Measurements from ENCODE around the gene THOC5.

THOC5 gene

DNA sequence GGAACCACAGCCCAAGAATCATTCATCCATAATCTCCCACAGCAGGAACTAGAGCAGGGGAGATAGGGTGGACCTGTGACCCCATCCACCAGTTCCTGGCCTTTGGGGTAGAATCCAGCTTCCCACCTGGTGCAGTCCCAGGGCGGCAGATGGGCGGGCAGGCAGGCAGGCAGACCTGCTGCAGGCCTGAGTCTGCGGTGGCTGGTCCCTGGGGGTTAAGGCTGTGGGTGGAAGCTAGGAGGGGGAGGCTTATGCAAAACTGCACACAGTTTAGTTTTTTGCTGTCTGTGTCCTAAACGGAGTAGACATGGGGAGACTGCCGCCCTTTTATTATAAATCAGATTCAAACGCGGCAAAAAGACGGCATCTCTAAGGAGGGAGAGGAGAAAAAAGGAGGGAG is 78.0 kb downstream of the THOC5 start:
- Histone ChIP-seq H3K9me3 (ENCODE audit: insufficient read depth, low read depth, low read length) (no peaks in the 10 kb centered on the region), H3K4me3 (ENCODE audit: low read length, poor library complexity, severe bottlenecking) (no peak overlapping the region), H3F3A (ENCODE audit: low read depth) (no peaks in the 10 kb centered on the region), H3K79me2 (ENCODE audit: insufficient read depth, low read length) (no peaks in the 10 kb centered on the region), H3K27me3 (ENCODE audit: insufficient read depth, low read length, poor library complexity, severe bottlenecking) (no peaks in the 10 kb centered on the region), H3K9ac (ENCODE audit: low read depth, low read length, poor library complexity, severe bottlenecking) (no peak overlapping the region), H3K9me2 (replicated peaks; ENCODE audit: low read depth, low read length) (no peaks in the 10 kb centered on the region), H2AFZ (ENCODE audit: low read length) (no peak overlapping the region), H4K20me1 (ENCODE audit: insufficient read depth, low read length, poor library complexity, severe bottlenecking) (no peaks in the 10 kb centered on the region), H3K4me1 (ENCODE audit: insufficient read depth, low read length, poor library complexity, severe bottlenecking) (no peaks in the 10 kb centered on the region), H3K36me3 (ENCODE audit: insufficient read depth, low read length) (no peaks in the 10 kb centered on the region), H3K4me2 (ENCODE audit: low read depth, low read length, poor library complexity, severe bottlenecking) (no peak overlapping the region)
- TF ChIP-seq EZH2phosphoT487 (IDR thresholded peaks at IDR 0.05; ENCODE audit: borderline replicate concordance): no peak
- TF ChIP-seq, protein P1, sequence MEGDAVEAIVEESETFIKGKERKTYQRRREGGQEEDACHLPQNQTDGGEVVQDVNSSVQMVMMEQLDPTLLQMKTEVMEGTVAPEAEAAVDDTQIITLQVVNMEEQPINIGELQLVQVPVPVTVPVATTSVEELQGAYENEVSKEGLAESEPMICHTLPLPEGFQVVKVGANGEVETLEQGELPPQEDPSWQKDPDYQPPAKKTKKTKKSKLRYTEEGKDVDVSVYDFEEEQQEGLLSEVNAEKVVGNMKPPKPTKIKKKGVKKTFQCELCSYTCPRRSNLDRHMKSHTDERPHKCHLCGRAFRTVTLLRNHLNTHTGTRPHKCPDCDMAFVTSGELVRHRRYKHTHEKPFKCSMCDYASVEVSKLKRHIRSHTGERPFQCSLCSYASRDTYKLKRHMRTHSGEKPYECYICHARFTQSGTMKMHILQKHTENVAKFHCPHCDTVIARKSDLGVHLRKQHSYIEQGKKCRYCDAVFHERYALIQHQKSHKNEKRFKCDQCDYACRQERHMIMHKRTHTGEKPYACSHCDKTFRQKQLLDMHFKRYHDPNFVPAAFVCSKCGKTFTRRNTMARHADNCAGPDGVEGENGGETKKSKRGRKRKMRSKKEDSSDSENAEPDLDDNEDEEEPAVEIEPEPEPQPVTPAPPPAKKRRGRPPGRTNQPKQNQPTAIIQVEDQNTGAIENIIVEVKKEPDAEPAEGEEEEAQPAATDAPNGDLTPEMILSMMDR (conservative IDR thresholded peaks at IDR 0.05; ENCODE audit: low read length): no peak

DNA sequence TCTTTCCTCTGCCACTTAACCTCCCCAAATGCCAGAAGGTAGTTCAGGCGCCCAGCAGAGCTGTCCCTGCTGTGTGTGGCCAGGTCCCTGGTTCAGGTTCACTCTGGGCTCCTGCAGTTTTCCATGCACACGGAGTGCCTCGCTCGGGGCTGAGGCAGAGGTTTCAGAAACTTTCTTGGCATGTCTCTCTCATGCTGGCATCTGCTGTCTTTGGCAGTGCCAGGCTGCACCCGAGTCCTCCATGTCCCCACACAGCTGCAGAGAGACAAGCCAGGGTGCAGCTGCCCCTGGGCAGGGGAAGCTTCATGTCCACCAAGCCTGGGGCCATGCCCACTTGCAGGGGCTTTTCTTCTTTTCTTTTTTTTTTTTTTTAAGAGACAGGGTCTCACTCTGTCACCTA is 80.6 kb downstream of the THOC5 start:
- Histone ChIP-seq H3K4me1 (ENCODE audit: insufficient read depth, low read length, poor library complexity, severe bottlenecking) (no peaks in the 10 kb centered on the region), H3K4me2 (ENCODE audit: low read depth, low read length, poor library complexity, severe bottlenecking) (no peak overlapping the region), H3K4me3 (ENCODE audit: low read length, poor library complexity, severe bottlenecking) (no peak overlapping the region), H3K9me2 (replicated peaks; ENCODE audit: low read depth, low read length) (no peaks in the 10 kb centered on the region), H3K79me2 (ENCODE audit: insufficient read depth, low read length) (no peaks in the 10 kb centered on the region), H3K27me3 (ENCODE audit: insufficient read depth, low read length, poor library complexity, severe bottlenecking) (no peaks in the 10 kb centered on the region), H3K36me3 (ENCODE audit: insufficient read depth, low read length) (no peaks in the 10 kb centered on the region), H3F3A (ENCODE audit: low read depth) (no peaks in the 10 kb centered on the region), H4K20me1 (ENCODE audit: insufficient read depth, low read length, poor library complexity, severe bottlenecking) (no peaks in the 10 kb centered on the region), H3K9me3 (ENCODE audit: insufficient read depth, low read depth, low read length) (no peaks in the 10 kb centered on the region), H3K9ac (ENCODE audit: low read depth, low read length, poor library complexity, severe bottlenecking) (no peak overlapping the region), H2AFZ (ENCODE audit: low read length) (no peak overlapping the region)
- TF ChIP-seq EZH2phosphoT487 (IDR thresholded peaks at IDR 0.05; ENCODE audit: borderline replicate concordance): no peak
- TF ChIP-seq, protein P1 (conservative IDR thresholded peaks at IDR 0.05; ENCODE audit: low read length): no peak

DNA sequence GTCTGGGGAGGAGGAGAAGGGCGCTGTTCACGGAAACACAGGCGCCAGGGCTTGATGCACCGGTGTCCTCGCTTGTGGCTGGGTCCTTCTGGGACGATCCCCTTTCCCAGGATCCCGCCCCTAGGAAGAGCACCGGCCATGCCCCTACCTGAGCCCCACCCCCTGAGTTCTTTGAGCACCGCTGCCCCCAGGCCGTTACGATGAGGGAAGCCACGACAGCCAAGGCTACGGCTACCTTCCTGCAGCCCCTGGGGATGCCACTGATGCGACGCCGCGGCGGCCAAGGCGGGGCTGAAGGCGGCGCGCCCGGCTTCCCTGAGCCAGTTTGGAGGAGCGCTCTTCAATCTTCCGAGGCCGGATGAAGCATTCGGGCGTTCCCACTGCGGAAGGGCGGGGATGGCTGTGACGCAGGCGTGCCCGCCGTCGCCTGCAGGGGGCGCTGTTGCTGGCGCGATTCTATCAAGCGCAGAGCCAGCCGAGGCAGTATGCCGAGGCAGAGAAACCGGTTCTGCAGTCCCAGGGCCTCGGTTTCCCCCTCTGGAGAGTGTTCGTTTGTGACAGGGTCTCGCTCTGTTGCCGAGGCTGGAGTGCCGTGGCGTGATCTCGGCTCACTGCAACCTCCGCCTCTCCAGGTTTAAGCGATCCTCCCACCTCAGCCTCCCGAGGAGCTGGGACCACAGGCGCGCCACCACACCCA is 83.2 kb downstream of the THOC5 start:
- Histone ChIP-seq H3K4me2 (ENCODE audit: low read depth, low read length, poor library complexity, severe bottlenecking) (peak overlapping the region; percentile 65), H3K4me3 (ENCODE audit: low read length, poor library complexity, severe bottlenecking) (peak overlapping the region; percentile 64), H3K9ac (ENCODE audit: low read depth, low read length, poor library complexity, severe bottlenecking) (no peak overlapping the region), H3K36me3 (ENCODE audit: insufficient read depth, low read length) (no peaks in the 10 kb centered on the region), H4K20me1 (ENCODE audit: insufficient read depth, low read length, poor library complexity, severe bottlenecking) (no peaks in the 10 kb centered on the region), H3K9me3 (ENCODE audit: insufficient read depth, low read depth, low read length) (no peaks in the 10 kb centered on the region), H2AFZ (ENCODE audit: low read length) (peak overlapping the region; percentile 67; the same call in 1 of the 2 replicates), H3K4me1 (ENCODE audit: insufficient read depth, low read length, poor library complexity, severe bottlenecking) (no peaks in the 10 kb centered on the region), H3F3A (ENCODE audit: low read depth) (no peaks in the 10 kb centered on the region), H3K27me3 (ENCODE audit: insufficient read depth, low read length, poor library complexity, severe bottlenecking) (no peaks in the 10 kb centered on the region), H3K9me2 (replicated peaks; ENCODE audit: low read depth, low read length) (no peaks in the 10 kb centered on the region), H3K79me2 (ENCODE audit: insufficient read depth, low read length) (no peaks in the 10 kb centered on the region)
- TF ChIP-seq EZH2phosphoT487 (IDR thresholded peaks at IDR 0.05; ENCODE audit: borderline replicate concordance): no peak
- TF ChIP-seq, protein P1 (conservative IDR thresholded peaks at IDR 0.05; ENCODE audit: low read length): peak; percentile 75
